Right cardiac atrium (tissue), 5 donors: ENCODE measurements around the gene CDC6. TPM values are rescaled to one million over a fixed set of nuclear protein-coding genes. Genes with fewer than 3 reads are reported as not detected.

Experiments
- ATAC-seq, 2 donors: fragments of 200-7000 bp; cut with Tn5 transposase; one replicate each; pipeline versions ENCODE4 v1.8.0 to v1.9.1; 2020; ENCODE audit warnings: moderate library complexity in 2 of 2, mild to moderate bottlenecking in 1 of 2
- DNase-seq, 3 donors: peaks; one replicate each; pipeline ENCODE4 v3.0.0-alpha.2; 2020
- H3K27ac ChIP-seq: one replicate; pipeline ENCODE4 v1.5.1; 2013; ENCODE audit warnings: mild to moderate bottlenecking, low read length, control low read depth, moderate library complexity
- H3K27me3 ChIP-seq: one replicate; pipeline ENCODE4 v1.6.1; 2013; ENCODE audit not compliant: control insufficient read depth, insufficient read depth
- H3K4me1 ChIP-seq: one replicate; pipeline ENCODE4 v1.6.1; 2013; ENCODE audit warnings: low read length; ENCODE audit not compliant: control insufficient read depth, insufficient read depth
- H3K4me3 ChIP-seq: one replicate; pipeline ENCODE4 v1.5.1; 2013; ENCODE audit warnings: low read length, control low read depth
- H3K9me3 ChIP-seq: one replicate; pipeline ENCODE4 v1.6.1; 2013; ENCODE audit warnings: low read length; ENCODE audit not compliant: control insufficient read depth
- WGBS: extraction: QIAGEN DNeasy Blood & Tissue Kit; methylation state at CpG from one replicate; pipeline ENCODE4 v1.1.7; 2013; 5-methylcytosine and 5-hydroxymethylcytosine counted together
- intact Hi-C, 4 donors: fragments of 100-400 bp; cut with DNase I; formaldehyde crosslinking; loops; one replicate each; pipeline versions ENCODE4 v1.11.0 to v1.14.0; 2022 to 2023
- polyA plus RNA-seq: library from polyadenylated mRNA; stranded (reverse); fragments of 200-250 nt; gene quantifications from one replicate; pipeline ENCODE4 v1.2.3, GENCODE V29; 2013
- total RNA-seq, 4 donors: library from RNA; stranded (reverse); fragmentation: NEBNext Ultra II Directional; extraction: Animal tissue kit (Norgen Biotek cat#: 25700); gene quantifications; one replicate each; pipeline ENCODE4 v1.2.1, GENCODE V29; 2021
- donor health status: healthy with polysubstance abuse.
- donor health status: DM: no; HTN: yes; CAD: no.
- donor health status: DM: no; HTN: no; CAD: no.
- donor health status: DM: no; HTN: yes; CAD: no; lungs with severe emphysema.
- donor health status: DM: yes; HTN: yes; CAD: no.

Gene CDC6
- total and polyA plus RNA-seq, 5 donors: 0.36 to 1.8 (median 1.2) TPM

DNA sequence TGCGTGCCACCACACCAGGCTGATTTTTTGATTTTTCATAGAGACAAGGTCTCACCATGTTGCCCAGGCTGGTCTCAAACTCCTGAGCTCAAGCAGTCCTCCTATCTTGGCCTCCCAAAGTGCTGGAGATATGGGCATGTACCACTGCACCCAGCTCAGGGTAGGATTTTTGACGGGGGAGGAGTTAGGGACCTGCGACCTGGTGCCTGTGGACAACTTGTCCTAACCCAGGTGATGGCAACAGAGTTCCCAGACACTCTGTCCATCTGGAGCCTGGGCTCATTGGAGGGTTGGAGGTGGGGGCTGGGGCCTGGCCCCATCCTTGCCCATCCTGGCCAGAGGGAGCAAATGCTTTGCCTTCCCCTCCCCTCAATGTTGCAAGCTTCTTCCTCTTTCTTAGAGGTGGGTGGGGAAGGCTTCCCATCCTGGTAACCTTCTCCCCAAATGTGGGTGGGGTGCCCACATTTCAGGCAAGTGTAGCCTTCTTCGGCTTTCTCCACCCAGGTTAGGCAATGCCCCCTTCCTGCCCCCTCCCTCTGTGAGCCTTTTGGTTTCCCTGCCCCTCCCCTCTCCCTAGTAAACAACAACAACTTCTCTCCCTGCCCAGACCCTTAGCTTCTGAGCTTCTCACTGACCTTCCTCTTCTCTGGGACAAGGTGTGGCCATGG, 46.2 kb downstream of the CDC6 start:
- Histone ChIP-seq H3K4me3 (no peak overlapping the region), H3K4me1 (peaks cover 49% of the 10 kb centered on the region), H3K9me3 (no peaks in the 10 kb centered on the region), H3K27ac (peak overlapping the region; percentile 19), H3K27me3 (no peaks in the 10 kb centered on the region)
- intact Hi-C loops: no loop called here
- DNase-seq: peak in 2 of 3 donors; percentile 46 to 55
- no peak for ATAC-seq
- WGBS: 83% methylated on average over 4 of the region's 4 CpGs

GRCh38 chr17:40335620-40336019, 47.9 kb downstream of the CDC6 start:
- Histone ChIP-seq H3K9me3 (no peaks in the 10 kb centered on the region), H3K27me3 (no peaks in the 10 kb centered on the region), H3K4me3 (no peak overlapping the region), H3K4me1 (peaks cover 45% of the 10 kb centered on the region), H3K27ac (no peak overlapping the region)
- intact Hi-C loops: no loop called here
- ATAC-seq (no peak), DNase-seq (no peak)
- 75% methylated on average over 8 of the region's 8 CpGs for WGBS

DNA sequence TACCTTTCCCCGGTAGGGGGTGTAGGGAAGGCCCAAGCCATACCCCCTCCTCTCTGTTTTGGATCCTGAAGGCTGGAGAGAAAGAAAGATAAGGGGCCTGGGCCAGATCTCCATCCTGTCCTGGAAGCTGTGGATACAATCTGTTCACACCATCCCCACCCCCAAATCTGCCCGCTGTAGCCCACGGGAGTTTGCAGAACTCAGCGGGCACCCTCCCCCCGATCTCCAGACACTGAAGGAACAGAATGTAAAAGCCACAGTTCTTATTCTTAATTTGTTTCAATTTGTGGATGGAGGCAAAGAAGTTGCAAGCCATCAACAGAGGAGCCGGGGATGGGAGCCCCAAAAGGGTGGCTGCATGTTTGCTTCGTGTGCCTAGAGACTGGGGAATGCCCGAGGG, 49.7 kb downstream of the CDC6 start:
- Histone ChIP-seq H3K27me3 (no peaks in the 10 kb centered on the region), H3K27ac (no peak overlapping the region), H3K4me3 (no peak overlapping the region), H3K4me1 (peaks cover 32% of the 10 kb centered on the region), H3K9me3 (no peaks in the 10 kb centered on the region)
- intact Hi-C loops: no loop called here
- DNase-seq: no peak
- no peak for ATAC-seq
- 60% methylated on average over 8 of the region's 8 CpGs for WGBS

DNA sequence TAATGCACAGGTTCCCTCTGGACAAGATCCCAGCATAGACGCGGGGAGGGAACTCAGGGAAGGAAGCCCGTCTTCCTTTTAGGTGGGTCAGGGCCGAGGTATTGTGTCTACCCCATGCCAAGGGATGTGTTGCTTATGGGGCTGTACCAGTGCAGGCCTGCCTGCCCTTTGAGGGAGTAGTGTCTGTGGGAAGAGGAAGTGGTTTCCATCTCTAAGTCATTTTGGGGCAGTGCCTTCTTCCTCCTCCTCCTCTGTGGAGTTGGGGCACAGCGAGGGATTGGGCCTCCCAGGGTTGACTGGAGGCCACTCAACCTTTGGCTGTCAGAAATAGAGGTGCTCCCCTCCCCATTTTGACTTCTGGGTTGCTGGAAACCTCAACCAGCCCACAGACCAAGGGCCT, 50.4 kb downstream of the CDC6 start:
- Histone ChIP-seq H3K4me1 (peaks cover 29% of the 10 kb centered on the region), H3K9me3 (no peaks in the 10 kb centered on the region), H3K4me3 (no peak overlapping the region), H3K27ac (no peak overlapping the region), H3K27me3 (no peaks in the 10 kb centered on the region)
- DNase-seq (no peak), ATAC-seq (no peak)
- WGBS: 76% methylated on average over 5 of the region's 5 CpGs
- intact Hi-C loops: no loop called here

DNA sequence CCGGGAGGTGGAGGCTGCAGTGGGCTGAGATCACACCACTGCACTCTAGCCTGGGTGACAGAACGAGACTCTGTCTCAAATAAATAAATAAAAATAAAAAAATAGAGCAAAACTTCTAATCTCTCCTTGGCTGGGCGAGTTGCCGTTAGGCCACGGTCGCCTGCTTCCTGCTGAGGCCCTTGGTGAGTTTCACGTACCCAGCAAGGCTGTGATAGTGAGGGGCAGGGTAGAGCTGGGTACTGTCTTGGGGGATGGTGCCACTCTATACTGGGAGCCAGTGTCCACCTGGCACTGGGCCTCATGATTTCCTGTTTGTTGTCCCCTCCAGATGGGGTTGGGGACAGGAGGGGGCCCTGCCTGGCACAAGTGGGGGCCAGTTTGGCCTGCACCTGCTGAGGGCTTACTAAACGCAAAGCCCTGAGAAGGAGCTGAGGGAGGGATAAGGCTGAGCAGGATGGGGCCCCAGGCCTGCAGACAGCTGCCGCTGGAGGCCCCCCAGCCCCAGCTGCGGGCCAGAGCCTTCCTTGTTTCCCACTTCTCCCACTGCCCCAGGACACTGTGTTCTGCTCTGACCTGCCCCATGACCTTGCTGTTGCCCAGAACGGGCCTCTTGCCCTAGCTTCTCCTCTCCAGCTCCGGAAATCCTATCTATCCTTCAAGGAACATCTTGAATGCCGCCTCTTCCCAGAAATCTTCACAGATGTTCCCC, 51.4 kb downstream of the CDC6 start:
- H3K4me3 ChIP-seq: no peak overlapping the region
- H3K4me1 ChIP-seq: peaks cover 24% of the 10 kb centered on the region
- WGBS: 54% methylated on average over 13 of the region's 13 CpGs
- intact Hi-C loops: no loop called here
- ATAC-seq (no peak), DNase-seq (peak in 2 of 3 donors; percentile 24 to 70)
- H3K27me3 ChIP-seq: no peaks in the 10 kb centered on the region
- no peak overlapping the region for H3K27ac ChIP-seq
- H3K9me3 ChIP-seq: no peaks in the 10 kb centered on the region

DNA sequence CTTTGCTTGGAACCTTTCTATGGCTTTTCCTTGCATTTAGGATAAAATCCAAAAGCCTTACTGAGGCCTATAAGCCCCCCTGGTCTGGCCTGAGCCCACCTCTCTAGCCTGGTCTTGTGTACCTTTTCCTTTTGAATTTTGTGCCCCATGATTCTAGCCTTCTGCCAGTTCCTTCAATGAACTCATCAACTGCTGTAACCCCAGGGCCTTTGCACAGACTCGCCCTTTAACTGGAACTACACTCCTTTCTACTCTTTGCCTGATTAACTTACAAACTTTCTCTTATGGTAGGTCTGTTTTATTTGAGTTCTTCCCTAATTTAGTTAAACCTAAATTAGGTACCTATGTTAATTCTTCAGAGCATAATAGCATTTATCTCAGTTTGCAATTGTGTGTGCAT, 52.6 kb downstream of the CDC6 start:
- Histone ChIP-seq H3K9me3 (no peaks in the 10 kb centered on the region), H3K4me1 (peaks cover 17% of the 10 kb centered on the region), H3K27me3 (no peaks in the 10 kb centered on the region), H3K4me3 (no peak overlapping the region), H3K27ac (no peak overlapping the region)
- intact Hi-C loops: no loop called here
- no peak for ATAC-seq
- DNase-seq: no peak
- 95% methylated on average over 1 of the region's 1 CpG for WGBS

- ATAC-seq (peak; percentile 72 to 76), DNase-seq (peak; percentile 97 to 98 (median 97))
- peak overlapping the region; percentile 87 for H3K27ac ChIP-seq
- intact Hi-C loops: no loop called here
- H3K27me3 ChIP-seq: no peaks in the 10 kb centered on the region
- peak overlapping the region; percentile 89 for H3K4me3 ChIP-seq
- peaks cover 14% of the 10 kb centered on the region for H3K4me1 ChIP-seq
- WGBS: under 1% methylated on average over 55 of the region's 55 CpGs
- H3K9me3 ChIP-seq: no peaks in the 10 kb centered on the region
These were observed 53.5 kb downstream of the CDC6 start for GRCh38 chr17:40340880-40341807.

- no peaks in the 10 kb centered on the region for H3K27me3 ChIP-seq
- no peaks in the 10 kb centered on the region for H3K9me3 ChIP-seq
- intact Hi-C loops: no loop called here
- H3K4me3 ChIP-seq: peak overlapping the region; percentile 89
- WGBS: under 1% methylated on average over 55 of the region's 55 CpGs
- peak; percentile 89 to 95 (median 94) for DNase-seq
- peak overlapping the region; percentile 87 for H3K27ac ChIP-seq
- peak; percentile 69 to 71 for ATAC-seq
- peaks cover 19% of the 10 kb centered on the region for H3K4me1 ChIP-seq
These were observed 54.3 kb downstream of the CDC6 start for GRCh38 chr17:40341808-40342503.

- 5% methylated on average over 38 of the region's 38 CpGs for WGBS
- intact Hi-C loops: no loop called here
These were observed 55.0 kb downstream of the CDC6 start for GRCh38 chr17:40342504-40343218.

More at GRCh38 chr17:40342504-40343218, 55.0 kb downstream of the CDC6 start:
- peak in 1 of 3 donors; percentile 32 for DNase-seq
- peaks cover 24% of the 10 kb centered on the region for H3K4me1 ChIP-seq
- no peak for ATAC-seq
- peak overlapping the region; percentile 69 for H3K27ac ChIP-seq
- H3K4me3 ChIP-seq: peak overlapping the region; percentile 89
- H3K9me3 ChIP-seq: no peaks in the 10 kb centered on the region
- H3K27me3 ChIP-seq: no peaks in the 10 kb centered on the region
